ENCODE measurements around the gene ANXA3. TPM values are rescaled to one million over a fixed set of nuclear protein-coding genes. Genes with fewer than 3 reads are reported as not detected.

The ANXA3 gene, protein sequence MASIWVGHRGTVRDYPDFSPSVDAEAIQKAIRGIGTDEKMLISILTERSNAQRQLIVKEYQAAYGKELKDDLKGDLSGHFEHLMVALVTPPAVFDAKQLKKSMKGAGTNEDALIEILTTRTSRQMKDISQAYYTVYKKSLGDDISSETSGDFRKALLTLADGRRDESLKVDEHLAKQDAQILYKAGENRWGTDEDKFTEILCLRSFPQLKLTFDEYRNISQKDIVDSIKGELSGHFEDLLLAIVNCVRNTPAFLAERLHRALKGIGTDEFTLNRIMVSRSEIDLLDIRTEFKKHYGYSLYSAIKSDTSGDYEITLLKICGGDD
- 2.5 TPM for total RNA-seq

GRCh38 chr4:78551420-78552351 lies at the start of gene ANXA3:
Gene ANXA3 (plus strand): TSS chr4:78551770. CDS start chr4:78554474, 2,704 bp downstream.

Small RNA genes within 50 kb of the gene (small RNA-seq; reads per million reads assigned to genes)
- gene HIGD1AP13 (ENCODE audit: low replicate concordance), result not detected
- not detected for gene RF00019 (ENCODE audit: low replicate concordance)

Other genes with a start within 250 kb of the ANXA3 start
- 81.1 TPM for gene BMP2K, start 224.6 kb downstream of the ANXA3 start, total RNA-seq

All from parietal lobe (tissue), 2 donors.